Body of pancreas (tissue), 4 donors: ENCODE data around the gene C1QTNF4.

Experiments
- CTCF ChIP-seq, 7 experiments: fragments of 450-650 bp in 4 of 7; fragments of 200-600 bp in 3 of 7; sonication (generic) in 3 of 7; IDR thresholded peaks; one replicate each; pipeline ENCODE4 v1.5.1; 2016 to 2019; ENCODE audit warnings: antibody characterized with exemption in 7 of 7
- POLR2A ChIP-seq, 3 donors: fragments of 450-650 bp; IDR thresholded peaks; one replicate each; pipeline ENCODE4 v1.6.1; 2016; ENCODE audit warnings: antibody characterized with exemption in 3 of 3, mild to moderate bottlenecking in 2 of 3

GRCh38 chr11:47592970-47593369, 1.2 kb downstream of the C1QTNF4 start:
- no peak for TF ChIP-seq CTCF (IDR thresholded peaks at IDR 0.05)
- TF ChIP-seq POLR2A (IDR thresholded peaks at IDR 0.05), result no peak
